ENCODE measurements around the gene SIX1. TPM values are rescaled to one million over a fixed set of nuclear protein-coding genes. Genes with fewer than 3 reads are reported as not detected.

SIX1 gene
- total RNA-seq, 2 experiments from 2014 or later = not detected

- H3K4me1 Mint-ChIP-seq (ENCODE audit: low read depth) = peaks cover 40% of the 10 kb centered on the region
- H3K27ac Mint-ChIP-seq = no peak overlapping the region
- ChIA-PET POLR2A (no interaction called here), CTCF (interaction anchor here (1.1 to 1.3 kb wide), 4 partner anchors 11 to 607 kb away, joined by 3 to 5 read pairs (median 4); no protein-coding TSS in a partner anchor)
- H3K36me3 Mint-ChIP-seq = no peaks in the 10 kb centered on the region
- no peak overlapping the region for H3K4me3 Mint-ChIP-seq
- DNase-seq = no peak
- no peaks in the 10 kb centered on the region for H3K9me3 Mint-ChIP-seq
- intact Hi-C loops (cut with micrococcal nuclease) = loop anchor here (5.0 kb wide), 1 partner anchor 542 kb away; no protein-coding TSS in a partner anchor
- H3K27me3 Mint-ChIP-seq = peaks cover 83% of the 10 kb centered on the region
Measured at GRCh38 chr14:60645126-60645741, 4.0 kb downstream of the SIX1 start.

GRCh38 chr14:60644666-60645065 is 4.6 kb downstream of the SIX1 start:
- H3K27ac Mint-ChIP-seq = no peak overlapping the region
- H3K4me1 Mint-ChIP-seq (ENCODE audit: low read depth) = peaks cover 36% of the 10 kb centered on the region
- POLR2A ChIA-PET = no interaction called here
- H3K4me3 Mint-ChIP-seq = no peak overlapping the region
- CTCF ChIA-PET = interaction anchor here (1.1 kb wide), 2 partner anchors 384 to 608 kb away, joined by 3 to 5 read pairs; no protein-coding TSS in a partner anchor
- no peak for DNase-seq
- no peaks in the 10 kb centered on the region for H3K36me3 Mint-ChIP-seq
- intact Hi-C loops (cut with micrococcal nuclease) = loop anchor here (5.0 kb wide), 1 partner anchor 543 kb away; no protein-coding TSS in a partner anchor
- H3K9me3 Mint-ChIP-seq = no peaks in the 10 kb centered on the region
- H3K27me3 Mint-ChIP-seq = peaks cover 83% of the 10 kb centered on the region

- Mint-ChIP-seq H3K4me3 (no peak overlapping the region), H3K36me3 (no peaks in the 10 kb centered on the region), H3K9me3 (no peaks in the 10 kb centered on the region), H3K27me3 (peaks cover 86% of the 10 kb centered on the region), H3K4me1 (ENCODE audit: low read depth) (peaks cover 31% of the 10 kb centered on the region), H3K27ac (no peak overlapping the region)
- ChIA-PET CTCF (no interaction called here), POLR2A (interaction anchor here (0.6 kb wide), 1 partner anchor 281 kb away, joined by 6 read pairs; no protein-coding TSS in a partner anchor)
- intact Hi-C loops (cut with micrococcal nuclease) = no loop called here
- no peak for DNase-seq
Measured at GRCh38 chr14:60643463-60644314, 5.6 kb downstream of the SIX1 start.

GRCh38 chr14:60643141-60643462 is 6.2 kb downstream of the SIX1 start:
- CTCF ChIA-PET = interaction anchor here (1.5 kb wide), 1 partner anchor 18 kb away, joined by 4 read pairs; no protein-coding TSS in a partner anchor
- no peak overlapping the region for H3K27ac Mint-ChIP-seq
- DNase-seq = no peak
- POLR2A ChIA-PET = interaction anchor here (0.6 kb wide), 2 partner anchors 281 to 393 kb away, joined by 4 to 6 read pairs; no protein-coding TSS in a partner anchor
- intact Hi-C loops (cut with micrococcal nuclease) = no loop called here
- H3K4me3 Mint-ChIP-seq = no peak overlapping the region
- no peaks in the 10 kb centered on the region for H3K9me3 Mint-ChIP-seq
- peaks cover 88% of the 10 kb centered on the region for H3K27me3 Mint-ChIP-seq
- H3K4me1 Mint-ChIP-seq (ENCODE audit: low read depth) = peaks cover 31% of the 10 kb centered on the region
- no peaks in the 10 kb centered on the region for H3K36me3 Mint-ChIP-seq

- CTCF ChIA-PET = interaction anchor here (0.6 to 1.5 kb wide), 2 partner anchors 17 to 88 kb away, joined by 3 to 4 read pairs; no protein-coding TSS in a partner anchor
- POLR2A ChIA-PET = interaction anchor here (0.6 kb wide), 1 partner anchor 394 kb away, joined by 4 read pairs; no protein-coding TSS in a partner anchor
Measured at GRCh38 chr14:60642270-60643140, 6.8 kb downstream of the SIX1 start.

GRCh38 chr14:60641742-60642269 is 7.5 kb downstream of the SIX1 start:
- DNase-seq = no peak
- Mint-ChIP-seq H3K27me3 (peaks cover 85% of the 10 kb centered on the region), H3K4me1 (ENCODE audit: low read depth) (peaks cover 25% of the 10 kb centered on the region), H3K9me3 (no peaks in the 10 kb centered on the region), H3K27ac (no peak overlapping the region), H3K36me3 (no peaks in the 10 kb centered on the region), H3K4me3 (no peak overlapping the region)
- ChIA-PET POLR2A (no interaction called here), CTCF (interaction anchor here (1.5 kb wide), 1 partner anchor 17 kb away, joined by 4 read pairs; no protein-coding TSS in a partner anchor)
- intact Hi-C loops (cut with micrococcal nuclease) = no loop called here

More at GRCh38 chr14:60642270-60643140, 6.8 kb downstream of the SIX1 start:
- peaks cover 29% of the 10 kb centered on the region for H3K4me1 Mint-ChIP-seq (ENCODE audit: low read depth)
- H3K36me3 Mint-ChIP-seq = no peaks in the 10 kb centered on the region
- peaks cover 87% of the 10 kb centered on the region for H3K27me3 Mint-ChIP-seq
- no peaks in the 10 kb centered on the region for H3K9me3 Mint-ChIP-seq
- H3K27ac Mint-ChIP-seq = no peak overlapping the region
- no peak for DNase-seq
- intact Hi-C loops (cut with micrococcal nuclease) = no loop called here
- no peak overlapping the region for H3K4me3 Mint-ChIP-seq

- intact Hi-C loops (cut with micrococcal nuclease) = no loop called here
- ChIA-PET POLR2A (no interaction called here), CTCF (no interaction called here)
- no peaks in the 10 kb centered on the region for H3K36me3 Mint-ChIP-seq
- H3K27ac Mint-ChIP-seq = no peak overlapping the region
- no peaks in the 10 kb centered on the region for H3K9me3 Mint-ChIP-seq
- H3K27me3 Mint-ChIP-seq = peaks cover 84% of the 10 kb centered on the region
- DNase-seq = no peak
- no peak overlapping the region for H3K4me3 Mint-ChIP-seq
- H3K4me1 Mint-ChIP-seq (ENCODE audit: low read depth) = peaks cover 22% of the 10 kb centered on the region
Measured at GRCh38 chr14:60640859-60641741, 8.2 kb downstream of the SIX1 start.

GRCh38 chr14:60639674-60640073 is 9.6 kb downstream of the SIX1 start:
- H3K36me3 Mint-ChIP-seq = no peaks in the 10 kb centered on the region
- no peaks in the 10 kb centered on the region for H3K9me3 Mint-ChIP-seq
- no peak for DNase-seq
- CTCF ChIA-PET = interaction anchor here (0.8 kb wide), 1 partner anchor 616 kb away, joined by 3 read pairs; no protein-coding TSS in a partner anchor
- H3K27me3 Mint-ChIP-seq = peaks cover 81% of the 10 kb centered on the region
- peaks cover 19% of the 10 kb centered on the region for H3K4me1 Mint-ChIP-seq (ENCODE audit: low read depth)
- intact Hi-C loops (cut with micrococcal nuclease) = loop anchor here (2.0 kb wide), 1 partner anchor 17 kb away; no protein-coding TSS in a partner anchor
- no peak overlapping the region for H3K4me3 Mint-ChIP-seq
- POLR2A ChIA-PET = no interaction called here
- no peak overlapping the region for H3K27ac Mint-ChIP-seq

GRCh38 chr14:60637479-60638315 is 11.6 kb downstream of the SIX1 start:
- Mint-ChIP-seq H3K36me3 (no peaks in the 10 kb centered on the region), H3K4me1 (ENCODE audit: low read depth) (peaks cover 14% of the 10 kb centered on the region), H3K9me3 (no peaks in the 10 kb centered on the region), H3K4me3 (no peak overlapping the region), H3K27ac (no peak overlapping the region), H3K27me3 (peaks cover 64% of the 10 kb centered on the region)
- ChIA-PET POLR2A (interaction anchor here (1.4 kb wide), 1 partner anchor 10 kb away, joined by 3 read pairs; no protein-coding TSS in a partner anchor), CTCF (interaction anchor here (0.8 to 0.9 kb wide), 2 partner anchors 14 to 390 kb away, joined by 3 read pairs; no protein-coding TSS in a partner anchor)
- intact Hi-C loops (cut with micrococcal nuclease) = loop anchor here (2.0 kb wide), 1 partner anchor 19 kb away; no protein-coding TSS in a partner anchor
- no peak for DNase-seq

GRCh38 chr14:60636879-60637478 is 12.3 kb downstream of the SIX1 start:
- Mint-ChIP-seq H3K4me3 (no peak overlapping the region), H3K4me1 (ENCODE audit: low read depth) (peaks cover 19% of the 10 kb centered on the region), H3K27me3 (peaks cover 60% of the 10 kb centered on the region), H3K9me3 (no peaks in the 10 kb centered on the region), H3K27ac (no peak overlapping the region), H3K36me3 (no peaks in the 10 kb centered on the region)
- no peak for DNase-seq
- intact Hi-C loops (cut with micrococcal nuclease) = no loop called here
- ChIA-PET CTCF (interaction anchor here (0.8 kb wide), 1 partner anchor 14 kb away, joined by 3 read pairs; no protein-coding TSS in a partner anchor), POLR2A (interaction anchor here (1.4 kb wide), 1 partner anchor 11 kb away, joined by 3 read pairs; no protein-coding TSS in a partner anchor)

All from activated CD4-positive, alpha-beta memory T cell treated with anti-CD3 and anti-CD28 coated beads for 36 hours (primary cell).